ENCODE data around the gene SULT1A2. TPM values are rescaled to one million over a fixed set of nuclear protein-coding genes. Genes with fewer than 3 reads are reported as not detected.
A peak's percentile ranks its signal among the peaks of the same experiment; 100 is the strongest.

The SULT1A2 gene
- total and polyA plus RNA-seq, 2 of the 13 experiments (the other 11 are each of a cell fraction or from before 2014, with no cell fraction given), result 33.0 to 34.2 TPM

DNA sequence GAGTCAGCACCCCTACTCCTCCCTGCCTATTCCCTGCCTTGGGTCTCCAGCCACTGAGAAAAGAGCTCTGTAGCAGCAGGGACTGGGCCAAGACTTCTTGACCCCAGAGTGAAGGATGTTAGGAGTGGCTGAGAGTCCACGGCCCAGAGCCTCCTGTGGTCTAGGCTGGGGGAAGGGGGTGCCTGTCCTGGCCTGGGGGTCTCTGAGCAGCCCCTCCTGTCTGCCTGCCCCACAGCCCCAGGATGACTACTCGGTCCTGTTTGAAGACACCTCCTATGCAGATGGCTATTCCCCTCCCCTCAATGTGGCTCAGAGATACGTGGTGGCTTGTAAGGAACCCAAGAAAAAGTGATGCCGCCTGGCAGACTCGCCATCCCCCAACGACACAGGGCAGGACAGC is 5.5 kb downstream of the SULT1A2 start:
- Histone ChIP-seq H3K27ac (ENCODE audit: extremely low read length, insufficient read depth, low read length) (no peak overlapping the region), H3K36me3 (replicated peaks in 1 of 2; ENCODE audit: control insufficient read depth in 1 of 2, insufficient read depth in 2 of 2, low read length in 2 of 2) (peaks cover 21 to 43% of the 10 kb centered on the region in 2 experiments; a peak in 4 of 5 replicates), H3K27me3 (ENCODE audit: control insufficient read depth in 1 of 2, insufficient read depth in 2 of 2, low read length in 2 of 2) (no peaks in the 10 kb centered on the region), H3K4me3 (replicated peaks in 1 of 3; ENCODE audit: insufficient read depth in 1 of 3, low read depth in 2 of 3, low read length in 3 of 3) (no peak overlapping the region), H2AFZ (ENCODE audit: low read length) (no peak overlapping the region), H3K9me3 (ENCODE audit: low read length) (no peaks in the 10 kb centered on the region), H3K4me2 (ENCODE audit: low read depth, low read length) (no peak overlapping the region), H3K4me1 (ENCODE audit: insufficient read depth, low read length) (peaks cover 26% of the 10 kb centered on the region), H3K9ac (ENCODE audit: insufficient read depth, low read depth, low read length) (no peak overlapping the region), H3K79me2 (ENCODE audit: insufficient read depth, low read length) (peaks cover 5% of the 10 kb centered on the region), H4K20me1 (ENCODE audit: insufficient read depth, low read length) (no peaks in the 10 kb centered on the region; the same call in 1 of the 2 replicates)
- peak; percentile 1 for TF ChIP-seq AGO2 (optimal IDR thresholded peaks at IDR 0.05; ENCODE audit: low read depth, low read length)
- TF ChIP-seq, protein P1, sequence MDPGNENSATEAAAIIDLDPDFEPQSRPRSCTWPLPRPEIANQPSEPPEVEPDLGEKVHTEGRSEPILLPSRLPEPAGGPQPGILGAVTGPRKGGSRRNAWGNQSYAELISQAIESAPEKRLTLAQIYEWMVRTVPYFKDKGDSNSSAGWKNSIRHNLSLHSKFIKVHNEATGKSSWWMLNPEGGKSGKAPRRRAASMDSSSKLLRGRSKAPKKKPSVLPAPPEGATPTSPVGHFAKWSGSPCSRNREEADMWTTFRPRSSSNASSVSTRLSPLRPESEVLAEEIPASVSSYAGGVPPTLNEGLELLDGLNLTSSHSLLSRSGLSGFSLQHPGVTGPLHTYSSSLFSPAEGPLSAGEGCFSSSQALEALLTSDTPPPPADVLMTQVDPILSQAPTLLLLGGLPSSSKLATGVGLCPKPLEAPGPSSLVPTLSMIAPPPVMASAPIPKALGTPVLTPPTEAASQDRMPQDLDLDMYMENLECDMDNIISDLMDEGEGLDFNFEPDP (CRISPR knock-in tag; conservative IDR thresholded peaks at IDR 0.05), result 0 out of 2 replicates have a peak, but pooled peaks have one; percentile 18
- no peak for TF ChIP-seq CENPT (CRISPR knock-in tag; IDR thresholded peaks at IDR 0.05; ENCODE audit: low read depth)
- no peak for TF ChIP-seq ZNF768 (CRISPR knock-in tag; IDR thresholded peaks at IDR 0.05)
- BruUV-seq (replicated peaks), result no TSS peak
- no peak for FAIRE-seq
- ATAC-seq, result no peak
- no peak for DNase-seq (ENCODE audit: low spot score)
- ChIA-PET CTCF (ENCODE audit: low intra/inter-chr PET ratio, low total read pairs) (no interaction called here), POLR2A (interaction anchor here (0.9 to 1.8 kb wide), 2 partner anchors 18 to 20 kb away, joined by 3 to 5 read pairs; partner anchors contain the start of gene SULT1A1)
- in situ Hi-C loops (cut with HindIII; ENCODE audit: extremely low pct_ligation_motif_present, low pct_unique_long_range_greater_than_20kb) (no loop called here), intact Hi-C loops (cut with micrococcal nuclease; ENCODE audit: unreplicated experiment) (no loop called here)
- WGBS (ENCODE audit: low lambda C conversion rate), result 98% methylated on average over 6 of the region's 6 CpGs

DNA sequence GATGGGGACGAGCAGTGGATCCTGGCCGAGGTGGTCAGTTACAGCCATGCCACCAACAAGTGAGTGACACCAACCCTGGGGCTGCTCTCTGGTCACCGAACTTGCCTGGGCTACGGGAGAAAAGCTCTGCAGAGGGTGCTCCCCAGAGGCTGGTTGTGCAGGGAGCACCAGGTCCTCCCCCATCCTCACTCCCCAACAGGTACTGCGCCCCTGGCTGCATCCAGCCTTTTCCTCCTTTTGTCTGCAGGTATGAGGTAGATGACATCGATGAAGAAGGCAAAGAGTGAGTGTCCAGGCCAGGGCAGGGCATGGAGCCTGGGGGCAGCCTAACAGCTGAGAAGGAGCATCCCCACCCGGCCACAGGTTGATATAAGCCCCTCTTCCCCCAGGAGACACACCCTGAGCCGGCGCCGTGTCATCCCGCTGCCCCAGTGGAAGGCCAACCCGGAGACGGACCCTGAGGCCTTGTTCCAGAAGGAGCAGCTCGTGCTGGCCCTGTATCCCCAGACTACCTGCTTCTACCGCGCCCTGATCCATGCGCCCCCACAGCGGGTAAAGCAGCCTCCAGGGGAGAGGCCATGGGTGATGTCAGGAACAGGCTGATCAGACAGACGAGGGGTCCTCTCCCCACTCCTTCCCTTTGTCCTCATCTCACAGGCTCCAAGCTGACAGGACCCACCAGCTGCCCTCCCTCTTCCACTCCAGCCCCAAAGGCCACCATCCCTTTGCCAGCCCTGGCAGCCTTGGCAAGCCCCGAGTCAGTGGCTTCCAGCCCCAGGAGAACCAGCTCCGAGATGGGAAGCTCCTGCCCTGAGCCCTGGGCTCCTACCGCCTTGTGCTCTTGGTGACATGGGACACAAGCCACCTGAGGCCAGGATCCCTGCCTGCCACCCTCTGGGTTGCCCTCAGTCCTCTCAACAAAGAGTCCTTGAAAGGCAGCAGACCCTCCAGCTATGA is 6.2 kb downstream of the SULT1A2 start:
- Histone ChIP-seq H3K4me2 (ENCODE audit: low read depth, low read length) (no peak overlapping the region), H3K36me3 (replicated peaks in 1 of 2; ENCODE audit: control insufficient read depth in 1 of 2, insufficient read depth in 2 of 2, low read length in 2 of 2) (peaks cover 21 to 47% of the 10 kb centered on the region in 2 experiments), H3K79me2 (ENCODE audit: insufficient read depth, low read length) (no peaks in the 10 kb centered on the region), H4K20me1 (ENCODE audit: insufficient read depth, low read length) (no peaks in the 10 kb centered on the region; the same call in 1 of the 2 replicates), H3K9ac (ENCODE audit: insufficient read depth, low read depth, low read length) (no peak overlapping the region), H3K4me1 (ENCODE audit: insufficient read depth, low read length) (peaks cover 19% of the 10 kb centered on the region), H3K27ac (ENCODE audit: extremely low read length, insufficient read depth, low read length) (no peak overlapping the region), H3K4me3 (replicated peaks in 1 of 3; ENCODE audit: insufficient read depth in 1 of 3, low read depth in 2 of 3, low read length in 3 of 3) (no peak overlapping the region), H3K9me3 (ENCODE audit: low read length) (no peaks in the 10 kb centered on the region), H3K27me3 (ENCODE audit: control insufficient read depth in 1 of 2, insufficient read depth in 2 of 2, low read length in 2 of 2) (no peaks in the 10 kb centered on the region), H2AFZ (ENCODE audit: low read length) (no peak overlapping the region)
- no TSS peak for BruUV-seq (replicated peaks)
- 97% methylated on average over 21 of the region's 22 CpGs for WGBS (ENCODE audit: low lambda C conversion rate)
- in situ Hi-C loops (cut with HindIII; ENCODE audit: extremely low pct_ligation_motif_present, low pct_unique_long_range_greater_than_20kb) (no loop called here), intact Hi-C loops (cut with micrococcal nuclease; ENCODE audit: unreplicated experiment) (no loop called here)
- DNase-seq (ENCODE audit: low spot score) (no peak), FAIRE-seq (no peak), ATAC-seq (peak; percentile 7)
- ChIA-PET POLR2A (interaction anchor here (0.9 kb wide), 1 partner anchor 19 kb away, joined by 3 read pairs; the partner anchor contains the start of gene SULT1A1), CTCF (ENCODE audit: low intra/inter-chr PET ratio, low total read pairs) (no interaction called here)
- no peak for TF ChIP-seq HDAC2 (CRISPR knock-in tag; IDR thresholded peaks at IDR 0.05)
- TF ChIP-seq, protein P2, sequence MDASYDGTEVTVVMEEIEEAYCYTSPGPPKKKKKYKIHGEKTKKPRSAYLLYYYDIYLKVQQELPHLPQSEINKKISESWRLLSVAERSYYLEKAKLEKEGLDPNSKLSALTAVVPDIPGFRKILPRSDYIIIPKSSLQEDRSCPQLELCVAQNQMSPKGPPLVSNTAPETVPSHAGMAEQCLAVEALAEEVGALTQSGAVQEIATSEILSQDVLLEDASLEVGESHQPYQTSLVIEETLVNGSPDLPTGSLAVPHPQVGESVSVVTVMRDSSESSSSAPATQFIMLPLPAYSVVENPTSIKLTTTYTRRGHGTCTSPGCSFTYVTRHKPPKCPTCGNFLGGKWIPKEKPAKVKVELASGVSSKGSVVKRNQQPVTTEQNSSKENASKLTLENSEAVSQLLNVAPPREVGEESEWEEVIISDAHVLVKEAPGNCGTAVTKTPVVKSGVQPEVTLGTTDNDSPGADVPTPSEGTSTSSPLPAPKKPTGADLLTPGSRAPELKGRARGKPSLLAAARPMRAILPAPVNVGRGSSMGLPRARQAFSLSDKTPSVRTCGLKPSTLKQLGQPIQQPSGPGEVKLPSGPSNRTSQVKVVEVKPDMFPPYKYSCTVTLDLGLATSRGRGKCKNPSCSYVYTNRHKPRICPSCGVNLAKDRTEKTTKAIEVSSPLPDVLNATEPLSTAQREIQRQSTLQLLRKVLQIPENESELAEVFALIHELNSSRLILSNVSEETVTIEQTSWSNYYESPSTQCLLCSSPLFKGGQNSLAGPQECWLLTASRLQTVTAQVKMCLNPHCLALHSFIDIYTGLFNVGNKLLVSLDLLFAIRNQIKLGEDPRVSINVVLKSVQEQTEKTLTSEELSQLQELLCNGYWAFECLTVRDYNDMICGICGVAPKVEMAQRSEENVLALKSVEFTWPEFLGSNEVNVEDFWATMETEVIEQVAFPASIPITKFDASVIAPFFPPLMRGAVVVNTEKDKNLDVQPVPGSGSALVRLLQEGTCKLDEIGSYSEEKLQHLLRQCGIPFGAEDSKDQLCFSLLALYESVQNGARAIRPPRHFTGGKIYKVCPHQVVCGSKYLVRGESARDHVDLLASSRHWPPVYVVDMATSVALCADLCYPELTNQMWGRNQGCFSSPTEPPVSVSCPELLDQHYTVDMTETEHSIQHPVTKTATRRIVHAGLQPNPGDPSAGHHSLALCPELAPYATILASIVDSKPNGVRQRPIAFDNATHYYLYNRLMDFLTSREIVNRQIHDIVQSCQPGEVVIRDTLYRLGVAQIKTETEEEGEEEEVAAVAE (CRISPR knock-in tag; IDR thresholded peaks at IDR 0.05; ENCODE audit: borderline replicate concordance), result no peak
- TF ChIP-seq AGO2 (optimal IDR thresholded peaks at IDR 0.05; ENCODE audit: low read depth, low read length), result peak; percentile 35
- TF ChIP-seq MZF1 (CRISPR knock-in tag; IDR thresholded peaks at IDR 0.05; ENCODE audit: borderline replicate concordance), result no peak
- TF ChIP-seq, protein P3, sequence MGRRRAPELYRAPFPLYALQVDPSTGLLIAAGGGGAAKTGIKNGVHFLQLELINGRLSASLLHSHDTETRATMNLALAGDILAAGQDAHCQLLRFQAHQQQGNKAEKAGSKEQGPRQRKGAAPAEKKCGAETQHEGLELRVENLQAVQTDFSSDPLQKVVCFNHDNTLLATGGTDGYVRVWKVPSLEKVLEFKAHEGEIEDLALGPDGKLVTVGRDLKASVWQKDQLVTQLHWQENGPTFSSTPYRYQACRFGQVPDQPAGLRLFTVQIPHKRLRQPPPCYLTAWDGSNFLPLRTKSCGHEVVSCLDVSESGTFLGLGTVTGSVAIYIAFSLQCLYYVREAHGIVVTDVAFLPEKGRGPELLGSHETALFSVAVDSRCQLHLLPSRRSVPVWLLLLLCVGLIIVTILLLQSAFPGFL (CRISPR knock-in tag; IDR thresholded peaks at IDR 0.05), result no peak
